Measurements from ENCODE around the gene MGAT3. TPM values are rescaled to one million over a fixed set of nuclear protein-coding genes. Genes with fewer than 3 reads are reported as not detected.

Gene MGAT3
- total and polyA plus RNA-seq, 2 of the 13 experiments (the other 11 are each of a cell fraction or from before 2014, with no cell fraction given): 0.11 to 0.15 TPM

DNA sequence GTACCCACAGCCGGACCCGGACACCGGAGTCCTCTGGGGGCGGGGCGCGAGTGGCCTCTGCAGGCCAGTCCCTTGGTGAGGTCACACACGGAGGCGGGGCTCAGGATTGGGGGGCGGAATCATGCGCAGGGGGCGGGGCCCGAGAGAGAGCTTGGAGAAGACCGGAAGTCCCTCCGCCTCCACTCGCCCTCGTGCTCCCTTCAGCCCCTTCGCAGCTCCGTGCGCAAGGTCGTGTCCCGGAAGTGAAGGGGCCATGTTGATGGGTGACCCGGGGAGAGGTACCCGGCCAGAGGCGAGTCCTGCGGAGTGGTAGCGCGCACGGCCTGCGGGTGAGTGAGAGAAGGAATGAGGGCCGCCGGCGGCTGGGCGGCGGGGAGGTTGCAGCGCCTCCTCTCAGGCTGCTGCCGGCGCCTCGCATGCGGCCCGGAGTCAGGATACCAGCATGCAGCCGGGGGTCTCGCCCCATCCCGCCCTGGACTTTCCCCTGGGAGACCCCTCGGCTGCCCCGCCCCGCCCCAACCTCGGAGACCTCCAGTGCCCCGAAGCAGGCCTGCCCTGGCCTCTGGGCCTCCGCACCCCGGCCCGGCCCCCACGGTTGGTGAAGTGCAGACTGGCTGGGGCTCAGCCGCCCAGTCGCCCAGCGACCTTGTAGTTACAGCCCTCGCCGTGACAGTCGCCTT, 45.4 kb downstream of the MGAT3 start, which contains the start of gene MIEF1 (continued):
- TF ChIP-seq, protein P1, sequence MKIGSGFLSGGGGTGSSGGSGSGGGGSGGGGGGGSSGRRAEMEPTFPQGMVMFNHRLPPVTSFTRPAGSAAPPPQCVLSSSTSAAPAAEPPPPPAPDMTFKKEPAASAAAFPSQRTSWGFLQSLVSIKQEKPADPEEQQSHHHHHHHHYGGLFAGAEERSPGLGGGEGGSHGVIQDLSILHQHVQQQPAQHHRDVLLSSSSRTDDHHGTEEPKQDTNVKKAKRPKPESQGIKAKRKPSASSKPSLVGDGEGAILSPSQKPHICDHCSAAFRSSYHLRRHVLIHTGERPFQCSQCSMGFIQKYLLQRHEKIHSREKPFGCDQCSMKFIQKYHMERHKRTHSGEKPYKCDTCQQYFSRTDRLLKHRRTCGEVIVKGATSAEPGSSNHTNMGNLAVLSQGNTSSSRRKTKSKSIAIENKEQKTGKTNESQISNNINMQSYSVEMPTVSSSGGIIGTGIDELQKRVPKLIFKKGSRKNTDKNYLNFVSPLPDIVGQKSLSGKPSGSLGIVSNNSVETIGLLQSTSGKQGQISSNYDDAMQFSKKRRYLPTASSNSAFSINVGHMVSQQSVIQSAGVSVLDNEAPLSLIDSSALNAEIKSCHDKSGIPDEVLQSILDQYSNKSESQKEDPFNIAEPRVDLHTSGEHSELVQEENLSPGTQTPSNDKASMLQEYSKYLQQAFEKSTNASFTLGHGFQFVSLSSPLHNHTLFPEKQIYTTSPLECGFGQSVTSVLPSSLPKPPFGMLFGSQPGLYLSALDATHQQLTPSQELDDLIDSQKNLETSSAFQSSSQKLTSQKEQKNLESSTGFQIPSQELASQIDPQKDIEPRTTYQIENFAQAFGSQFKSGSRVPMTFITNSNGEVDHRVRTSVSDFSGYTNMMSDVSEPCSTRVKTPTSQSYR (CRISPR knock-in tag; IDR thresholded peaks at IDR 0.05; ENCODE audit: borderline replicate concordance): no peak
- TF ChIP-seq ZFP37 (CRISPR knock-in tag; IDR thresholded peaks at IDR 0.05; ENCODE audit: borderline replicate concordance) (no peak), SKI (IDR thresholded peaks at IDR 0.05; ENCODE audit: partially characterized antibody) (no peak), ZNF761 (CRISPR knock-in tag; conservative IDR thresholded peaks at IDR 0.05) (0 out of 2 replicates have a peak, but pooled peaks have one; percentile 40), ZMYM4 (CRISPR knock-in tag; IDR thresholded peaks at IDR 0.05) (peak; percentile 50; the same call in 1 of the 2 replicates), HOXA5 (CRISPR knock-in tag; IDR thresholded peaks at IDR 0.05) (no peak), SETDB1 (CRISPR knock-in tag; IDR thresholded peaks at IDR 0.05; ENCODE audit: borderline replicate concordance) (no peak), ZNF550 (CRISPR knock-in tag; IDR thresholded peaks at IDR 0.05; ENCODE audit: borderline replicate concordance) (no peak), PHB2 (IDR thresholded peaks at IDR 0.05; ENCODE audit: partially characterized antibody) (no peak), CEBPB (IDR thresholded peaks at IDR 0.05; ENCODE audit: borderline replicate concordance, low read depth, low read length) (no peak), PAF1 (CRISPR knock-in tag; IDR thresholded peaks at IDR 0.05) (no peak), ZNF570 (CRISPR knock-in tag; IDR thresholded peaks at IDR 0.05; ENCODE audit: borderline replicate concordance) (no peak), ZSCAN12 (CRISPR knock-in tag; IDR thresholded peaks at IDR 0.05) (no peak), PHF8 (CRISPR knock-in tag; IDR thresholded peaks at IDR 0.05) (peak; percentile 90), TOPORS (CRISPR knock-in tag; IDR thresholded peaks at IDR 0.05) (no peak), SMARCE1 (IDR thresholded peaks at IDR 0.05; ENCODE audit: borderline replicate concordance) (no peak), ZFP1 (CRISPR knock-in tag; IDR thresholded peaks at IDR 0.05) (no peak), ZSCAN9 (CRISPR knock-in tag; IDR thresholded peaks at IDR 0.05; ENCODE audit: borderline replicate concordance) (peak; percentile 58; the same call in 1 of the 2 replicates), TRIM24 (CRISPR knock-in tag; IDR thresholded peaks at IDR 0.05) (no peak)
- TF ChIP-seq, protein P2, sequence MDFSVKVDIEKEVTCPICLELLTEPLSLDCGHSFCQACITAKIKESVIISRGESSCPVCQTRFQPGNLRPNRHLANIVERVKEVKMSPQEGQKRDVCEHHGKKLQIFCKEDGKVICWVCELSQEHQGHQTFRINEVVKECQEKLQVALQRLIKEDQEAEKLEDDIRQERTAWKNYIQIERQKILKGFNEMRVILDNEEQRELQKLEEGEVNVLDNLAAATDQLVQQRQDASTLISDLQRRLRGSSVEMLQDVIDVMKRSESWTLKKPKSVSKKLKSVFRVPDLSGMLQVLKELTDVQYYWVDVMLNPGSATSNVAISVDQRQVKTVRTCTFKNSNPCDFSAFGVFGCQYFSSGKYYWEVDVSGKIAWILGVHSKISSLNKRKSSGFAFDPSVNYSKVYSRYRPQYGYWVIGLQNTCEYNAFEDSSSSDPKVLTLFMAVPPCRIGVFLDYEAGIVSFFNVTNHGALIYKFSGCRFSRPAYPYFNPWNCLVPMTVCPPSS (IDR thresholded peaks at IDR 0.05): no peak
- TF ChIP-seq, protein P3, sequence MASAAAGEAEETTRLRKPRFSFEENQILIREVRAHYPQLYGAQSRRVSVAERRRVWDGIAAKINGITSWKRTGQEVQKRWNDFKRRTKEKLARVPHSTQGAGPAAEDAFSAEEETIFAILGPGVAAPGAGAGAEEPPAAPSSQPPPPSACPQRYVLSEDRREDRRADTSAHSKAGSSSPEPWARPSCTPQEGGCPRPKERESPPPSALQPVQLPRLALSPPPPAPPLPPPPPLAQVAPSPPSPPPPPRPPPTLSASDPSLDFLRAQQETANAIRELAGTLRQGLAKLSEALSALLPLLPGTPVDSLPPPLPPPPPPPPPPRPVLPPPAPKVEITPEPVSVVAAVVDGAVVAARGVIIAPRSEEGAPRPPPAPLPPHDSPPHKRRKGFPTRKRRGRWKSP (CRISPR knock-in tag; IDR thresholded peaks at IDR 0.05): no peak
- TF ChIP-seq, protein P4, sequence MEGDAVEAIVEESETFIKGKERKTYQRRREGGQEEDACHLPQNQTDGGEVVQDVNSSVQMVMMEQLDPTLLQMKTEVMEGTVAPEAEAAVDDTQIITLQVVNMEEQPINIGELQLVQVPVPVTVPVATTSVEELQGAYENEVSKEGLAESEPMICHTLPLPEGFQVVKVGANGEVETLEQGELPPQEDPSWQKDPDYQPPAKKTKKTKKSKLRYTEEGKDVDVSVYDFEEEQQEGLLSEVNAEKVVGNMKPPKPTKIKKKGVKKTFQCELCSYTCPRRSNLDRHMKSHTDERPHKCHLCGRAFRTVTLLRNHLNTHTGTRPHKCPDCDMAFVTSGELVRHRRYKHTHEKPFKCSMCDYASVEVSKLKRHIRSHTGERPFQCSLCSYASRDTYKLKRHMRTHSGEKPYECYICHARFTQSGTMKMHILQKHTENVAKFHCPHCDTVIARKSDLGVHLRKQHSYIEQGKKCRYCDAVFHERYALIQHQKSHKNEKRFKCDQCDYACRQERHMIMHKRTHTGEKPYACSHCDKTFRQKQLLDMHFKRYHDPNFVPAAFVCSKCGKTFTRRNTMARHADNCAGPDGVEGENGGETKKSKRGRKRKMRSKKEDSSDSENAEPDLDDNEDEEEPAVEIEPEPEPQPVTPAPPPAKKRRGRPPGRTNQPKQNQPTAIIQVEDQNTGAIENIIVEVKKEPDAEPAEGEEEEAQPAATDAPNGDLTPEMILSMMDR (CRISPR knock-in tag; IDR thresholded peaks at IDR 0.05): no peak; the same call in 1 of the 2 replicates
- TF ChIP-seq, protein P5, sequence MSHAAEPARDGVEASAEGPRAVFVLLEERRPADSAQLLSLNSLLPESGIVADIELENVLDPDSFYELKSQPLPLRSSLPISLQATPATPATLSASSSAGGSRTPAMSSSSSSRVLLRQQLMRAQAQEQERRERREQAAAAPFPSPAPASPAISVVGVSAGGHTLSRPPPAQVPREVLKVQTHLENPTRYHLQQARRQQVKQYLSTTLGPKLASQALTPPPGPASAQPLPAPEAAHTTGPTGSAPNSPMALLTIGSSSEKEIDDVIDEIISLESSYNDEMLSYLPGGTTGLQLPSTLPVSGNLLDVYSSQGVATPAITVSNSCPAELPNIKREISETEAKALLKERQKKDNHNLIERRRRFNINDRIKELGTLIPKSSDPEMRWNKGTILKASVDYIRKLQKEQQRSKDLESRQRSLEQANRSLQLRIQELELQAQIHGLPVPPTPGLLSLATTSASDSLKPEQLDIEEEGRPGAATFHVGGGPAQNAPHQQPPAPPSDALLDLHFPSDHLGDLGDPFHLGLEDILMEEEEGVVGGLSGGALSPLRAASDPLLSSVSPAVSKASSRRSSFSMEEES (CRISPR knock-in tag; IDR thresholded peaks at IDR 0.05): peak; percentile 92
